SK-N-SH treated with all-trans-retinoic acid at 6 μM for 48 hours (cell line): Measurements from ENCODE around the gene PLRG1.

Experiments used
- ATAC-seq: fragments of 200-7000 bp; cut with Tn5 transposase; 3 replicates; pipeline ENCODE4 v1.9.1; 2020; ENCODE audit warnings: mild to moderate bottlenecking, moderate library complexity
- ARNTL ChIP-seq: fragments of 450-650 bp; formaldehyde crosslinking; IDR thresholded peaks from 2 replicates; pipeline ENCODE4 v1.5.0; 2020; ENCODE audit warnings: low read depth, mild to moderate bottlenecking, moderate library complexity, borderline replicate concordance
- BACH2 ChIP-seq: fragments of 250-450 bp; sonication (Bioruptor Pico); IDR thresholded peaks from 2 replicates; pipeline ENCODE4 v1.9.0; 2021; ENCODE audit warnings: mild to moderate bottlenecking, borderline replicate concordance
- CREB5 ChIP-seq: fragments of 250-450 bp; sonication (Bioruptor Pico); IDR thresholded peaks from 2 replicates; pipeline ENCODE4 v1.5.1; 2020; ENCODE audit warnings: low read depth, mild to moderate bottlenecking, moderate library complexity
- CSDC2 ChIP-seq: fragments of 250-450 bp; sonication (Bioruptor Pico); IDR thresholded peaks from 2 replicates; pipeline ENCODE4 v1.5.0; 2020; ENCODE audit warnings: mild to moderate bottlenecking, moderate library complexity
- CSRNP3 ChIP-seq: fragments of 250-450 bp; sonication (Bioruptor Pico); IDR thresholded peaks from 2 replicates; pipeline ENCODE4 v1.5.1; 2021; ENCODE audit warnings: mild to moderate bottlenecking, moderate library complexity
- GLIS3 ChIP-seq: fragments of 250-450 bp; sonication (Bioruptor Pico); IDR thresholded peaks from 2 replicates; pipeline ENCODE4 v1.5.0; 2020; ENCODE audit warnings: mild to moderate bottlenecking, moderate library complexity
- ISL1 ChIP-seq: fragments of 250-450 bp; sonication (Bioruptor Pico); IDR thresholded peaks from 2 replicates; pipeline ENCODE4 v2.1.2; 2022; ENCODE audit warnings: mild to moderate bottlenecking, moderate library complexity
- OSR1 ChIP-seq: fragments of 250-450 bp; sonication (Bioruptor Pico); IDR thresholded peaks from 2 replicates; pipeline ENCODE4 v1.8.0; 2022; ENCODE audit warnings: moderate library complexity, mild to moderate bottlenecking, inconsistent platforms
- PATZ1 ChIP-seq: fragments of 250-450 bp; sonication (Bioruptor Pico); IDR thresholded peaks from 2 replicates; pipeline ENCODE4 v1.8.0; 2020; ENCODE audit warnings: mild to moderate bottlenecking, moderate library complexity, borderline replicate concordance
- POU6F1 ChIP-seq: fragments of 250-450 bp; sonication (Bioruptor Pico); IDR thresholded peaks from 2 replicates; pipeline ENCODE4 v1.8.0; 2021; ENCODE audit warnings: low read depth, mild to moderate bottlenecking, moderate library complexity, borderline replicate concordance
- PPARA ChIP-seq: fragments of 250-450 bp; sonication (Bioruptor Pico); IDR thresholded peaks from 2 replicates; pipeline ENCODE4 v1.5.0; 2020; ENCODE audit warnings: mild to moderate bottlenecking, borderline replicate concordance
- RARB ChIP-seq: fragments of 250-450 bp; sonication (Bioruptor Pico); IDR thresholded peaks from 2 replicates; pipeline ENCODE4 v1.8.0; 2021; ENCODE audit warnings: mild to moderate bottlenecking, moderate library complexity
- SNAI2 ChIP-seq: fragments of 250-450 bp; sonication (Bioruptor Pico); IDR thresholded peaks from 2 replicates; pipeline ENCODE4 v1.5.0; 2020; ENCODE audit warnings: mild to moderate bottlenecking, moderate library complexity
- TCF4 ChIP-seq: fragments of 250-450 bp; sonication (Bioruptor Pico); IDR thresholded peaks from 2 replicates; pipeline ENCODE4 v1.8.0; 2021; ENCODE audit warnings: mild to moderate bottlenecking, moderate library complexity, borderline replicate concordance
- TSHZ2 ChIP-seq: fragments of 250-450 bp; sonication (Bioruptor Pico); IDR thresholded peaks from 2 replicates; pipeline ENCODE4 v1.5.0; 2020; ENCODE audit warnings: mild to moderate bottlenecking, moderate library complexity
- ZC3H10 ChIP-seq: fragments of 250-450 bp; sonication (Bioruptor Pico); IDR thresholded peaks from 2 replicates; pipeline ENCODE4 v1.5.1; 2021; ENCODE audit warnings: mild to moderate bottlenecking, moderate library complexity
- ZFP3 ChIP-seq: fragments of 250-450 bp; sonication (Bioruptor Pico); IDR thresholded peaks from 2 replicates; pipeline ENCODE4 v1.5.0; 2020; ENCODE audit warnings: mild to moderate bottlenecking, moderate library complexity
- ZFP30 ChIP-seq: fragments of 450-650 bp; formaldehyde crosslinking; IDR thresholded peaks from 2 replicates; pipeline ENCODE4 v1.5.0; 2022; ENCODE audit warnings: mild to moderate bottlenecking, moderate library complexity
- ZNF70 ChIP-seq: fragments of 450-650 bp; formaldehyde crosslinking; IDR thresholded peaks from 2 replicates; pipeline ENCODE4 v1.5.0; 2020; ENCODE audit warnings: mild to moderate bottlenecking, moderate library complexity

PLRG1 gene

GRCh38 chr4:154489558-154490233, 60.5 kb downstream of the PLRG1 start (continued):
- no peak for TF ChIP-seq PATZ1 (CRISPR knock-in tag)

GRCh38 chr4:154487145-154487544, 63.1 kb downstream of the PLRG1 start:
- no peak for TF ChIP-seq ZC3H10
- TF ChIP-seq ZFP3 (CRISPR knock-in tag): no peak
- TF ChIP-seq PPARA (CRISPR knock-in tag): no peak
- no peak for TF ChIP-seq TSHZ2 (CRISPR knock-in tag)
- no peak for ATAC-seq

GRCh38 chr4:154485127-154485773, 65.0 kb downstream of the PLRG1 start:
- no peak for ATAC-seq
- no peak for TF ChIP-seq PATZ1 (CRISPR knock-in tag)
- no peak for TF ChIP-seq POU6F1
- TF ChIP-seq BACH2 (CRISPR knock-in tag): no peak
- no peak for TF ChIP-seq SNAI2 (CRISPR knock-in tag)
- TF ChIP-seq ISL1 (CRISPR knock-in tag): no peak
- TF ChIP-seq CREB5 (CRISPR knock-in tag): no peak
- TF ChIP-seq TCF4: no peak
- TF ChIP-seq PPARA (CRISPR knock-in tag): no peak
- no peak for TF ChIP-seq RARB (CRISPR knock-in tag)
- no peak for TF ChIP-seq ARNTL (CRISPR knock-in tag)
- TF ChIP-seq CSDC2 (CRISPR knock-in tag): no peak
- no peak for TF ChIP-seq OSR1 (CRISPR knock-in tag)
- TF ChIP-seq ZFP30 (CRISPR knock-in tag): no peak
- TF ChIP-seq ZC3H10: no peak
- no peak for TF ChIP-seq GLIS3
- no peak for TF ChIP-seq ZNF70 (CRISPR knock-in tag)
- TF ChIP-seq CSRNP3: no peak
